ENCODE measurements around the gene REEP6. TPM values are rescaled to one million over a fixed set of nuclear protein-coding genes. Genes with fewer than 3 reads are reported as not detected.

The REEP6 gene
- polyA plus RNA-seq, 3 donors: 0.51 to 1.8 (median 0.81) TPM

DNA sequence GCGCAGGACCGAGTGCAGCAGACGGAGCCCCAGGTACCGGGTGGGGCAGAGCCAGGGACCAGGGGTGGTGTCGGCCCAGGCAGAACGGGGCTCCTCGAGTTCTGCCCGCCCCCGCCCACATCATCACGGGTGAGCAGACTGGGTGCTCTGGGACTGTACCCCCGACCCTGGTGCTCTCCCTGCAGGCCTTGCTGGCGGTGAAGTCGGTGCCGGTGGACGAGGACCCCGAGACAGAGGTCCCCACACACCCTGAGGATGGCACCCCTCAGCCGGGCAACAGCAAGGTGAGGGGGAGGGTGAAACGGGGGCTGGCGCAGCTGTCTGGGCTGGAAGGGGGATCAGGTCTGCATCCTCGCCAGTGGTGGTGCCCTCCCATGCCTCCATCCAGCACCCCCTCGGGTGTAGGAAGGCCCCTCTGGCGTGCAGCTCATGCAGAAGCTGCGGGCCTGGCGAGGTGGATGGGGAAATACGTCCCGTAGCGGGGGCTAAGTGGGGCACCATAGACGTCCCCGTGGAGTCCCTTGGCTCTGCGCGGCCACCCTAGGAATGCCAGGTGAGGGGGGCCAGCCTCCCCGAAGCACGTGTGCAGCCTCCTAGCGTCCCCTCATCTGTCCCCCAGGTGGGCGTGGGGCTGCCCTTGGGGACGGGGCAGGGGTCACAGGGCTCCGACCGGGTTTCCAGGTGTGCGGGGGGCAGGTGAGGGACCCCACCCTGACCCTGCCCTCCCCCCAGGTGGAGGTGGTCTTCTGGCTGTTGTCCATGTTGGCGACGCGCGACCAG, 34.7 kb upstream of the REEP6 start:
- 20% methylated on average over 29 of the region's 43 CpGs for WGBS (ENCODE audit: insufficient coverage)
- no peaks in the 10 kb centered on the region for H3K79me2 ChIP-seq (ENCODE audit: insufficient read depth, low read length)
- H3K9me3 Mint-ChIP-seq: peaks cover 7 to 16% (median 10%) of the 10 kb centered on the region in 7 donors
- DNase-seq: no peak
- peaks cover 6 to 22% of the 10 kb centered on the region in 2 donors for H3K9me3 ChIP-seq (replicated peaks in 1 of 2; ENCODE audit: control insufficient read depth in 1 of 2, insufficient read depth in 1 of 2, low read length in 2 of 2)
- H3K4me3 Mint-ChIP-seq: peak overlapping the region in 1 of 2 donors; percentile 87
- H3K27me3 Mint-ChIP-seq (ENCODE audit: low read depth in 3 of 3): peaks cover 66 to 85% (median 84%) of the 10 kb centered on the region in 3 donors
- peaks cover 24 to 72% of the 10 kb centered on the region in 2 donors for H3K27me3 ChIP-seq (ENCODE audit: control insufficient read depth in 2 of 2, insufficient read depth in 2 of 2, low read length in 2 of 2)
- H3K27ac ChIP-seq (ENCODE audit: low read depth in 1 of 2, low read length in 2 of 2): no peak overlapping the region
- no peak overlapping the region for H3K4me2 ChIP-seq (replicated peaks; ENCODE audit: extremely low read depth, low read length, poor library complexity, severe bottlenecking)
- H3K4me1 Mint-ChIP-seq: peaks cover 18% of the 10 kb centered on the region
- no peak overlapping the region for H3K27ac Mint-ChIP-seq
- peaks cover 18% of the 10 kb centered on the region for H4K20me1 ChIP-seq (ENCODE audit: insufficient read depth, low read length)
- H3K4me3 ChIP-seq (replicated peaks in 1 of 3; ENCODE audit: low read depth in 2 of 3, low read length in 3 of 3): no peak overlapping the region
- no peak overlapping the region for H3K9ac ChIP-seq (ENCODE audit: insufficient read depth, low read length, poor library complexity, severe bottlenecking)
- TF ChIP-seq, protein P1, sequence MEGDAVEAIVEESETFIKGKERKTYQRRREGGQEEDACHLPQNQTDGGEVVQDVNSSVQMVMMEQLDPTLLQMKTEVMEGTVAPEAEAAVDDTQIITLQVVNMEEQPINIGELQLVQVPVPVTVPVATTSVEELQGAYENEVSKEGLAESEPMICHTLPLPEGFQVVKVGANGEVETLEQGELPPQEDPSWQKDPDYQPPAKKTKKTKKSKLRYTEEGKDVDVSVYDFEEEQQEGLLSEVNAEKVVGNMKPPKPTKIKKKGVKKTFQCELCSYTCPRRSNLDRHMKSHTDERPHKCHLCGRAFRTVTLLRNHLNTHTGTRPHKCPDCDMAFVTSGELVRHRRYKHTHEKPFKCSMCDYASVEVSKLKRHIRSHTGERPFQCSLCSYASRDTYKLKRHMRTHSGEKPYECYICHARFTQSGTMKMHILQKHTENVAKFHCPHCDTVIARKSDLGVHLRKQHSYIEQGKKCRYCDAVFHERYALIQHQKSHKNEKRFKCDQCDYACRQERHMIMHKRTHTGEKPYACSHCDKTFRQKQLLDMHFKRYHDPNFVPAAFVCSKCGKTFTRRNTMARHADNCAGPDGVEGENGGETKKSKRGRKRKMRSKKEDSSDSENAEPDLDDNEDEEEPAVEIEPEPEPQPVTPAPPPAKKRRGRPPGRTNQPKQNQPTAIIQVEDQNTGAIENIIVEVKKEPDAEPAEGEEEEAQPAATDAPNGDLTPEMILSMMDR (IDR thresholded peaks at IDR 0.05): no peak
- intact Hi-C loops (cut with micrococcal nuclease): no loop called here
- H3K36me3 Mint-ChIP-seq: peaks cover 10 to 18% of the 10 kb centered on the region in 2 donors
- no peaks in the 10 kb centered on the region for H3K36me3 ChIP-seq (replicated peaks in 1 of 2; ENCODE audit: control insufficient read depth in 1 of 2, insufficient read depth in 2 of 2, low read length in 2 of 2)
- peaks cover 15 to 20% of the 10 kb centered on the region in 2 donors for H3K4me1 ChIP-seq (ENCODE audit: control insufficient read depth in 1 of 2, insufficient read depth in 2 of 2, low read length in 2 of 2)
- no peak overlapping the region for H2AFZ ChIP-seq (ENCODE audit: insufficient read depth, low read depth, low read length, poor library complexity, severe bottlenecking)

GRCh38 chr19:1457031-1457739, 33.8 kb upstream of the REEP6 start:
- no peak for DNase-seq
- H3K36me3 ChIP-seq (replicated peaks in 1 of 2; ENCODE audit: control insufficient read depth in 1 of 2, insufficient read depth in 2 of 2, low read length in 2 of 2): no peaks in the 10 kb centered on the region
- Mint-ChIP-seq H3K4me3 (peak overlapping the region in 1 of 2 donors; percentile 76), H3K27ac (no peak overlapping the region), H3K4me1 (peaks cover 18% of the 10 kb centered on the region), H3K9me3 (peaks cover 7 to 16% (median 10%) of the 10 kb centered on the region in 7 donors), H3K36me3 (peaks cover 10 to 19% of the 10 kb centered on the region in 2 donors), H3K27me3 (ENCODE audit: low read depth in 3 of 3) (peaks cover 58 to 81% (median 76%) of the 10 kb centered on the region in 3 donors)
- TF ChIP-seq, protein P1 (IDR thresholded peaks at IDR 0.05): no peak
- H3K79me2 ChIP-seq (ENCODE audit: insufficient read depth, low read length): no peaks in the 10 kb centered on the region
- peaks cover 15 to 20% of the 10 kb centered on the region in 2 donors for H3K4me1 ChIP-seq (ENCODE audit: control insufficient read depth in 1 of 2, insufficient read depth in 2 of 2, low read length in 2 of 2)
- H3K9ac ChIP-seq (ENCODE audit: insufficient read depth, low read length, poor library complexity, severe bottlenecking): no peak overlapping the region
- 14% methylated on average over 46 of the region's 48 CpGs for WGBS (ENCODE audit: insufficient coverage)
- no peak overlapping the region for H3K4me3 ChIP-seq (replicated peaks in 1 of 3; ENCODE audit: low read depth in 2 of 3, low read length in 3 of 3)
- no peak overlapping the region for H3K4me2 ChIP-seq (replicated peaks; ENCODE audit: extremely low read depth, low read length, poor library complexity, severe bottlenecking)
- H3K9me3 ChIP-seq (replicated peaks in 1 of 2; ENCODE audit: control insufficient read depth in 1 of 2, insufficient read depth in 1 of 2, low read length in 2 of 2): peaks cover 6 to 22% of the 10 kb centered on the region in 2 donors
- no peak overlapping the region for H2AFZ ChIP-seq (ENCODE audit: insufficient read depth, low read depth, low read length, poor library complexity, severe bottlenecking)
- H3K27me3 ChIP-seq (ENCODE audit: control insufficient read depth in 2 of 2, insufficient read depth in 2 of 2, low read length in 2 of 2): peaks cover 21 to 63% of the 10 kb centered on the region in 2 donors
- H4K20me1 ChIP-seq (ENCODE audit: insufficient read depth, low read length): peaks cover 18% of the 10 kb centered on the region
- intact Hi-C loops (cut with micrococcal nuclease): no loop called here
- no peak overlapping the region for H3K27ac ChIP-seq (ENCODE audit: low read depth in 1 of 2, low read length in 2 of 2)
